SKM-1 (cell line): ENCODE measurements around the gene BRINP1.
A peak's percentile ranks its signal among the peaks of the same experiment; 100 is the strongest.

Source experiments
- DNase-seq: peaks from one replicate; lab custom pipeline; 2025; ENCODE audit not compliant: unreplicated experiment; lab: John Stamatoyannopoulos, UW

The BRINP1 gene

DNA sequence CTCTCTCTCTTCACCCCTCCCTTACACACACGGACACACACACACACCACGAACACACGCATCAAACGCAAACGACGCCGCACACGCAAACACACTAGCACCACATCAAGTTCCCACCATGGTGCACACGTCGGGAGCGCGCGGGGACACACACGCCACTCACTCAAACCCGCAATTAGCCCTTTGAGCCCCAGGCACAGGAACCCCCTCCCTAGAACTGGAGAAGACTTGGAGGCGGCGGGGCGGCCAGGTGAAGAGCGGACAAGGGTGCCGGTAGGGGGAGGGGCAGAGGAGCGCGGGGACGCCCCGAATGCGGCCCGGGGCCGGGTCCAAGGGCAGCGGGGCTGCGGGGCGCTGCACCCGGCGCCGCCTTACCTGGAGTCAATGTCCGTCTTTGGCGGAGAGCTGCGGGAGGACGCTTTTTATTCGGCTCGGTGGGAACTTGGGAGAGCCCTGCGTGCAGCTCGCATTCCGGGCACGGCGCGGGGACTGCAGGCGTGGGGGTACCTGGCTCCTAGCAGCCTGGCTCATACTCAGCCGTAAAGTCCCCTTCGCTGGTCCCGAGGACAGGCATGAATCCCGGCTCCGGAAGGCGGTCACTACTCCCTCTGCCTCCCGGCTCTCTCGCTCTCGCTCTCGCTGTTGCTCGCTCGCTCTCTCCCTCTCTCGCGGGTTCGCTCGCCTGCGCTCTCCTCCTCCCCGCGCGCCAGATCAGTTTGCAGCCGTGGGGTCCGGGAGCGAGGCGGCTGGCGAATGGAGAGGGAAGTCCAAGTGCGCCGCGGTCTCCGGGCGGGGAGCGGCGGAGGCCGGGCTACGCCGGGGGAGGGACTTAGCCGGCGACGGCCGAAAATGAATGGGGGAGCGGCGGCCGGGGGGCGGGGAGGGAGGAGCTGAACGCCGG is at the start of gene BRINP1:
TSS of gene BRINP1 (minus strand) at position 755 of the 901 bp plus-strand sequence. CDS start 56,080 bp downstream, outside the sequence.
- DNase-seq: no peak

DNA sequence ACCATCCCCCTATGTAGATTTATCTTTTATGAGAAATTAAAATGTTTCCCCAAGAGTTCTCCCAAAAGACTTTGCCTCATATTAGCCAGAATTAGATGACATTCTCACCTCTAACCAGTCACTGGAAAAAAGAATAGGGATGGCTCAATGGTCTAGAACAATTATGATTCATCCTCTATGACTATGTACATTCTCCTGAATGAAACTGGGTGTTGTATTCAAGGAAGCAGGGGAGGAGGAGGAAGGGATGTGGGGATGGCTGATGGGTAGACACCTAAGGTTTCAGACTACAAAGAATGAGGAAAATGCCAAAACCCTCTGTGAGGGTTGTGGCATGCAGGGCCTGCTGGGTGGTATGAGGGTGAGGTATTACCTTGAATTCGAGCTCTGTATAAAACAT is 49.5 kb upstream of the BRINP1 start:
- no peak for DNase-seq

DNA sequence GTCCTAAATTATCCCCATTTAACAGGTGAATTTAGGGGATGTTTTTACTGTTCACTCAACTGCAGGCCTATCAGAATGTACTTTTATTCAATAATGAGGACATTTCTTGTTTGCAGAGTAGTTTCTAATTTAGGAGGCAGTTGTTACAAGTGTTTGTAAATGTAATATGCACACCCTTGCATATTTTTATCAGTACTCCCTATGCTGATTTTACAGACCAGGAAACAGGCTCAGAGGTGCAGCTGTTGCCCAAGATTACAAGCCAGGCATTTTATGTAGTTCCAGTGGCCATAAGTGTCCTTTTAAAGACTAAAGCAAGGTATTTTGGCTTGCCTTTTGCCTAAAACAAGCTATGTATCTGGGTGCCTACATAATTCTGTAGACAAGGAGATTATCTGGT is 47.6 kb upstream of the BRINP1 start:
- DNase-seq: no peak

- no peak for DNase-seq
These were observed 43.2 kb upstream of the BRINP1 start for GRCh38 chr9:119412399-119412798.

DNA sequence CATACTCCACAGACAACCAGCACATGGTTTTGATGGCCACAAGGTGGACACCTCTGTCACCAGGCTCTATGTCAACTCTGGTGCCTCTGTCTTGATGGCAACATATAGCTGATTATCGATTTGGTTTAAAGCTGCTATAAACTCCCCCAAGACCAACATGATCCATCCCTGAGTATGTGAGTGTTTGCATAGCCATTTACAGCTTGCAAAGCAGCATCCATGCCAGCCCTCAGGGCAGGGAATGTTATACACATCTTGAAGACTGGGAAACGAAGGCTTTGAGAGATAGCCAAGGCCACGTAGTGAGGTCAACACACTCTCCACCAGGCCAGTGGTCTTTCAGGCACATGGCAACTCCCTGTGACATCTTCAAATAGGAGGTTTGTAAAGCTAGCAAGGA is 40.3 kb upstream of the BRINP1 start:
- DNase-seq: no peak

DNA sequence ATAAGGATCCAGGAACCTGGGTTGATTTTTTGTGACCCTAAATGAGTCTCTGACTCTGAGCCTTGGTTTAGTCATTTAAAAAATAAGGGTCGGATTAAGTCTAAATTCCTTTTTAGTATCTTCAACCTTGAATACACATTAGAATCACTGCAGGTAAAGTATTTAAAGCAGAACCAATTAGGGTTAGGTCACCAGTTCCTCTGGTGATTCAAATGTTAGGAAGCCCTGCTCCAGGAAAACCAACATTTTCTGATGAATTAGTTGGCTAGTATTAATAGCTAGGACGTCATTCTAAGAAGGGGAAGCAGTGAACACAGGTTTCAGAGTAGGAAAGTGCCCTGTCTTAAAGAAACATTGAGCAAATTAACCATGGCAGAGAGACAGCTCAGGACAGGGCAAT is 31.4 kb upstream of the BRINP1 start:
- DNase-seq: no peak

GRCh38 chr9:119398350-119398749 is 29.1 kb upstream of the BRINP1 start:
- no peak for DNase-seq

DNA sequence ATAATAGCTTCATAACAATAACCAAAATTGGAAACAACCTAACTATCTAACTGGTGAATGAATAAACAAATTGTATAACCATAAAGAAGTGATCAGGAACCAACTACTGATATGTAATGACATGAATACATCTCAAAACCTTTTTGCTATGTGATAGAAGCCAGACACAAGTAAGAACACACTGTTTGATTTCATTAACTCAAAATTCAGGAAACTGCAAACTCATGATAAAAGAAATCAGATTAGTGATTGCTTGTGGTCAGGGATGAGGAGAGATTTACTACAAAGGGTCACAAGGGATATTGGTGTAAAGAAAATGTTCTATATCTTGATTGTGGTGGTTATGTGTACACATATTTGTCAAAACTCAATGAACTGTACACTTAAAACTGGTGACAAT is 22.6 kb upstream of the BRINP1 start:
- no peak for DNase-seq

DNA sequence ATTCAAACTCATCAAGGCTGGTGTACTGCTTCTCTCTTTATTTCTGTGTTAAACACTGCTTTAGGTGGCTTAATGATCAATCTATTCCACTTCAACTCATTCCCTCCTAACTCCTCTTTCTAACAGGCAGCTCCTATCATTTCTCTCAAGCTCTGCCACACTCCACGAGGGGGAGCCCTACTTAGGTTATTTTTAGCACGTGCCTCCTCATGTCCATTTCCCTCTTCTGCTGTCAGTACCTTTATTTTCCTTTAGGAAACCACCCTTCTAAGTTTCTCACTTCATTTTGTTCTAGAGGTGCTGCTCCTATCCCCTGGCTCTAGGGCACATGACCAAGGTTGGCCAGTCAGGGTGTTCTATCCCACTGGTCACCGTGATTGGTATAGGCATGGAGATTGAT is 6.7 kb upstream of the BRINP1 start:
- DNase-seq: peak; percentile 45

DNA sequence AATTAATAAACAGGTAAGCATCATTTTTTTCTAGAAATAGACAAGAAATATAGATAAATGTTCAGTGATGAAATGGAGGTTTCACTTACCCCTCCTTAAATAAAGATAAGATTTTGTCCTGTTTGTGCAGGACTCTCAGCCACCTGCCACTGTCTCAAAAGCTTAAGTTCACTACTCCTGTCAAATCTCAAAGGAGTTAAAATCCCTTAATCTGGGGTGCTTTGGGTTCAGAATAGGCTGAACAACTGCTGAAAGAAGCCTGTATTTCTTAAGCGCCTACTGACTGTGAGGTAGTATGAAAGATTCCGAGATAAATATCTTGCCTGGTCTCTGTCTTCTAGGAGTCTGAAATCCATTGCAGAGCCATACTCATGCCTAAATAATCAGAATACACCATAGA is 3.7 kb upstream of the BRINP1 start:
- no peak for DNase-seq

GRCh38 chr9:119370816-119371215 is 1.6 kb upstream of the BRINP1 start:
- DNase-seq: no peak

GRCh38 chr9:119369680-119370366 is 588 bp upstream of the BRINP1 start:
- DNase-seq: no peak

DNA sequence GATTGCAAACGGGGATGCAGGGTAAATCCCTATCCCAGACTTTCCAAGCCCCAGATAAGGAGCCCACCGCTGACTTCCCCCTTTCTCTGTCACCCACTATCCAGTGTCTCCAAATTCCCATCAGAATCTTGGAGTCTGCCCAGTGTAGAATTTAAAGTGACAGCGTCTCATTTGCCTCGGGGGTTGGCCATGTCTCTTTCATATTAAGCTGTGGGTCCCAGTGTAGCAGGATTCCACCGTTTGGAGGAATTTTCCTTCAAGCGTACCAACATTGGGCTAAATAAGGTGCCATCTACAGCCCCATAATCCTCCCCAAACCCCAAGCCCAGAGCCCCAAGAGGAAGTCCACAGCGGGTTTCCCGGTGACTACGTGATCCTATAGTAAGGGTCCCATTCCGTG is 1.1 kb downstream of the BRINP1 start:
- DNase-seq: no peak

DNA sequence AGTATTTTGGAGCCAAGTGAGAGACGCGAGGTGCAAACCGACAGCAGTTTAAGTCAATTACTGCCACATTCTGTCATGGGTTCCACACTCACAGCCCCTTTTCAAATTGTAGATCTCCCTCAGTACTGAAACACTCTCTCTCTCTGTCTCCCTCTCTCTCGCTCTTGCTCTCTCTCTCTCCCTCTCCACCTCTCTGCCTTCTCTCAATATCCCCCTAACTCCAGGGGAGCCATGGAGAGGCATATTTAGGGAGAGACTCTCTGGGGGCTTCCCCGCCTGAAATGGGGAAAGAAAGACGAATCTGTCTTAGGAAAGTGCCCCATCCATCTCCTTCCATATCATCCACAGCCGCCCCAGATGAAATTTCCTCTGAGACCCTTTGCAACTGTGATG is 1.6 kb downstream of the BRINP1 start:
- DNase-seq: no peak

DNA sequence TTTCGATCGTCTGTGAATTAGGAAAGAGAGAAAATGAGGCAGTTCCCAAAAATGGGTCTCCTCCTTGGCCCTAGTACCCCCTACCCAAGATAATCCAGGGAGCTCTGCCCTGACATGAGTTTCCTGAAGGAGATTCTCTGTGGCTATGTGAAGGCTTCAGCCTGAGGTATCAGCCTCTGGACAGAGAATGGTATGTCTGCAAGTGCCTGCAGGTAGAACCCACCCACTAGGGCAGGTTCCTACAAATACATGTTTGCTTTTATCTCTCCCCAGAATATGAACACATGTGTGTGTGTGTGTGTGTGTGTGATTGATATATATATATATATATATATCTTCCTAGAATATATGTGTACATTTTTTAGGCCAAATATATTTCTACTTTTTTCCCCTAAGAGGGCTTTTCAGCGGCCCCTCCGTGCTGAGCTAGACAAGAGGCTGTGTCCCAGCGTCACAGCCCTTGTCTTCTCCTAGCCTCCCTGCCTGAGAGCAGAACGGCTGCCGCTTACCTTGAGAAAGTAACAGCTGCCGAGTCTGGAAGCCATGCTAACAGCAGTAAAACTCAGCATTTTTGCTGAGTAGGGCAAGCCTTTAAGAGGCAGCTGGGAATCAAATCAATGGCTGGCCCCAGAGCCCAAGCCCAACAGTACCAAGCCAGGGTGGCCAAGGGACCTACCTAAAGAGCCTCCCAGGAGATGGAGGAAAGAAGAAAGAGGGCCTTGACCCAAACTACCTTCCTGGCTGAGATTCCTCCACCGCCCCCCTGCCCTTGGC is 2.1 kb downstream of the BRINP1 start:
- no peak for DNase-seq

DNA sequence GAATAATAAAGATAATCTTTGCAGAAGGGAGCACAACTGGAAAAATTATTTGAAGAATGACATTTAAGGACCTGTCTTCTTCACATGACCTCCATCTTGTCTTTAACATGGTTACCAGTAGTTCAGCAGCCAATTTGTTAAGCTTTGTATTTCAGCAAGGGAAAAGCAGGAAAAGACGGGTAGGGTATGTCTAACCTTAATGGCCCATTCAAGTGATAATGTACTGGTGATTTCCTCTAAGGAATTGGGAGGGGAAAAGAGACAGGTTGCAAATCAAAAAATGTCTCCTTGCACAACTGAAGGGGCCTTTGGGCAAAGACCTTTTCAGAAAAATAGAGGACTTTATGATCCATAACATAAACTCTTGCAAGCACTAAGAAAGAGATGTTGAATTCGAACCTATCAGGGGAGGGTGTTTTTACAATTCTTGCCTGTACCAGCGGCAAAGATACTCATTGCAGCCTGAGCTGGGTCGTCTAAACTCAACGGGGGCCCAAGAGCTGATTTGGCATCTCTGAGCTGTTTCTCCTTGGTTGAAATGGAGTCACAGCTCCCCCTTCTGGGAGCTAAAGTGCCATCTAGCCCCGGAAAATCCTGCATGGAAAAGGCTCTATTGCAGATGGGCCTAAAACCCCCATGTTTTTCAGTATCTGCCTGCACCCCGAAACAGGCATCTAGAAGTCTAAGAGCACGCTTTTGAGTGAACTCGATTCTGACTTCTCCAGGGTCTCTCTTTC is 3.8 kb downstream of the BRINP1 start:
- no peak for DNase-seq

DNA sequence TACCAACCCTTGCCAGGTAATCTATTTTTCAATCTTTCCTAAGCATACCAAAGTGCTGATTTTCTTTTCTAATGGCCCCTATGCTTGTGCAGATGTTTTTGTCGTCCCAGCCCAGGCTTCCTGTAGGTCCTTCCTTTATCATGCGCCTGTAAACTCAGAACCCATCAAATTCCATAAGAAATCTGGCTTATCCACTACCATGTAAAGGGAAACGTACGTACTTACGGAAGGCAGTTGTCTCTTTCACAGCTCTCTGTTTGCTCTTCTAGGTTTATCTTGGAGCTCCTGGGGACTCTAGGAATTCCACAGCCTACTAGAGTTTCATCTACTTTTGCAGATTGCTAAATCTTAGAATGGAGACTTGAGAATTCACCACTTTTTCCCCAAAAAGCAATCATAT is 9.0 kb downstream of the BRINP1 start:
- DNase-seq: no peak

GRCh38 chr9:119357336-119358096 is 11.7 kb downstream of the BRINP1 start:
- DNase-seq: no peak

DNA sequence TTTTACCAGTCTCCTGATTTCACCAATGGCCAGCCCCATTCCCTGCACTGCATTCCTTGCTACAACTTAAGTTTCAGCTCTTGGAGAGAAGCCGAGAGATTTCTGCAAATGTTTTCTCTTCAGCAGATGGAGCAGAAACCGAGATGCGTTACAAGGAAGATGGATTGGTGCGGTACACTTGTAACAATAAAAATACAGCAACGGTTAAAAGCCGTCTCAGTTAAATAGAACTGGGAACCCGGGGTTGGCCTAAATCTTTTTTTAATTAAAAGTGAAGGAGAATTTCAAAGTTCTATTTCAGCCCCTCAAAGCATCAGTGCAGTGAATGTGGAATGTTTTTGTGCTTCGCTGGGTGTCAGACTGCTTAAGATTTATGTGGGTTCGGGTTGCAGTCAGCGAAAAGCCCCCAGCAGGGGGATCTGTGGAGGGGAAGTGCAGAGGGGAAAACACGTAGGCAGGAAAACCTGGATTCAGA is 19.8 kb downstream of the BRINP1 start:
- no peak for DNase-seq
